ENCODE data around the gene TPP1. TPM values are rescaled to one million over a fixed set of nuclear protein-coding genes. Genes with fewer than 3 reads are reported as not detected.
A peak's percentile ranks its signal among the peaks of the same experiment; 100 is the strongest.

TPP1 gene
- total and polyA plus RNA-seq, 9 of the 15 experiments (the other 6 are each of a cell fraction or from before 2014, with no cell fraction given) = 7.5 to 75.8 (median 15.7) TPM

- TF ChIP-seq ZHX1 (conservative IDR thresholded peaks at IDR 0.05; ENCODE audit: low read length) (no peak), TOE1 (IDR thresholded peaks at IDR 0.05; ENCODE audit: borderline replicate concordance) (peak; percentile 63; the same call in 1 of the 2 replicates), TOE1 (CRISPR knock-in tag; IDR thresholded peaks at IDR 0.05; ENCODE audit: borderline replicate concordance, low read depth) (no peak), MAFG (tag; conservative IDR thresholded peaks at IDR 0.05) (0 out of 2 replicates have a peak, but pooled peaks have one; percentile 20), ZNF347 (CRISPR knock-in tag; IDR thresholded peaks at IDR 0.05; ENCODE audit: low read depth) (no peak), E2F6 (IDR thresholded peaks at IDR 0.05; ENCODE audit: borderline replicate concordance in 1 of 2, extremely low read depth in 1 of 2, insufficient read depth in 1 of 2, insufficient read length in 1 of 2, low read depth in 1 of 2, low read length in 1 of 2, poor library complexity in 1 of 2, severe bottlenecking in 1 of 2) (no peak), NEUROD1 (IDR thresholded peaks at IDR 0.05; ENCODE audit: borderline replicate concordance, low read depth, low read length, partially characterized antibody) (no peak), ATF4 (CRISPR knock-in tag; IDR thresholded peaks at IDR 0.05) (peak; percentile 81), FOSL1 (tag; conservative IDR thresholded peaks at IDR 0.05) (peak; percentile 69; the same call in 1 of the 2 replicates), PRPF4 (IDR thresholded peaks at IDR 0.05; ENCODE audit: insufficient read depth, low read depth, low read length, poor library complexity, severe bottlenecking) (no peak), RUNX1 (IDR thresholded peaks at IDR 0.05; ENCODE audit: low read depth) (0 out of 2 replicates have a peak, but pooled peaks have one; percentile 42), MTA3 (IDR thresholded peaks at IDR 0.05; ENCODE audit: borderline replicate concordance) (0 out of 2 replicates have a peak, but pooled peaks have one; percentile 40), HDAC1 (IDR thresholded peaks at IDR 0.05) (0 out of 4 replicates have a peak, but pooled peaks of 1 of the 2 experiments have one; percentile 49), ZNF316 (IDR thresholded peaks at IDR 0.05) (peak; percentile 49), RNF2 (IDR thresholded peaks at IDR 0.05) (peak; percentile 60; the same call in 1 of the 2 replicates), NCOA1 (IDR thresholded peaks at IDR 0.05; ENCODE audit: low read depth) (peak; percentile 71; the same call in 1 of the 2 replicates), IRF9 (tag; IDR thresholded peaks at IDR 0.05) (peak; percentile 64; the same call in 1 of the 2 replicates), RBM39 (optimal IDR thresholded peaks at IDR 0.05; ENCODE audit: low read depth, low read length) (no peak), ZNF436 (CRISPR knock-in tag; IDR thresholded peaks at IDR 0.05) (no peak), ZNF324 (CRISPR knock-in tag; IDR thresholded peaks at IDR 0.05) (no peak), PHB2 (IDR thresholded peaks at IDR 0.05; ENCODE audit: low read depth) (peak; percentile 78), ZFX (CRISPR knock-in tag; IDR thresholded peaks at IDR 0.05) (no peak), SMARCE1 (IDR thresholded peaks at IDR 0.05) (peak; percentile 67), EZH2 (IDR thresholded peaks at IDR 0.05; ENCODE audit: borderline replicate concordance, low read depth, low read length) (no peak)
Observed at GRCh38 chr11:6563121-6563619, 56.1 kb downstream of the TPP1 start (continued).

Measured in K562 (cell line).